K562 (cell line): ENCODE measurements around the gene SHF. TPM values are rescaled to one million over a fixed set of nuclear protein-coding genes. Genes with fewer than 3 reads are reported as not detected.
A peak's percentile ranks its signal among the peaks of the same experiment; 100 is the strongest.

Source experiments
- ASH1L ChIP-seq: fragments of 450-650 bp; IDR thresholded peaks from 2 replicates; pipeline ENCODE4 v1.6.1; 2018; ENCODE audit warnings: borderline replicate concordance, mild to moderate bottlenecking, low read depth; ENCODE audit not compliant: partially characterized antibody
- ATF7 ChIP-seq: fragments of 450-650 bp; IDR thresholded peaks from 2 replicates; pipeline ENCODE4 v1.7.1; 2014; ENCODE audit warnings: mild to moderate bottlenecking, moderate library complexity
- C11orf30 ChIP-seq: fragments of 450-650 bp; IDR thresholded peaks from 2 replicates; pipeline ENCODE4 v1.6.1; 2016; ENCODE audit warnings: low read depth, mild to moderate bottlenecking
- CREM ChIP-seq: IDR thresholded peaks from 2 replicates; pipeline ENCODE4 v1.6.1; 2014; ENCODE audit warnings: antibody characterized with exemption, low read depth
- DMBX1 ChIP-seq: fragments of 250-450 bp; sonication (Bioruptor Pico); IDR thresholded peaks from 2 replicates; pipeline ENCODE4 v1.8.0; 2022; ENCODE audit warnings: inconsistent platforms, mild to moderate bottlenecking, moderate library complexity, borderline replicate concordance
- KLF10 ChIP-seq: fragments of 250-450 bp; sonication (Bioruptor Pico); IDR thresholded peaks from 2 replicates; pipeline ENCODE4 v1.6.1; 2021; ENCODE audit warnings: matching md5 sums
- MTA1 ChIP-seq: fragments of 450-650 bp; IDR thresholded peaks from 2 replicates; pipeline ENCODE4 v1.6.1; 2017; ENCODE audit warnings: borderline replicate concordance
- NFIC ChIP-seq: fragments of 450-650 bp; IDR thresholded peaks from 2 replicates; pipeline ENCODE4 v1.6.1; 2017; ENCODE audit warnings: mild to moderate bottlenecking, inconsistent platforms
- RBM34 ChIP-seq: fragments of 200-400 bp; formaldehyde crosslinking; IDR thresholded peaks from 2 replicates; pipeline ENCODE4 v1.6.1; 2018; ENCODE audit warnings: low read length, borderline replicate concordance; ENCODE audit not compliant: insufficient read depth
- SMAD2 ChIP-seq: fragments of 150-350 bp; IDR thresholded peaks from 2 replicates; pipeline ENCODE4 v1.6.1; 2014; ENCODE audit warnings: low read depth, mild to moderate bottlenecking, low read length
- ZNF239 ChIP-seq: fragments of 250-450 bp; sonication (Bioruptor Pico); IDR thresholded peaks from 2 replicates; pipeline ENCODE4 v1.4.0; 2020; ENCODE audit warnings: mild to moderate bottlenecking
- ZNF324 ChIP-seq: fragments of 250-450 bp; sonication (Bioruptor Pico); IDR thresholded peaks from 2 replicates; pipeline ENCODE4 v1.4.0; 2020; ENCODE audit warnings: mild to moderate bottlenecking
- polyA plus RNA-seq, 8 experiments: library from polyadenylated mRNA; depleted of rRNA in 4 of 8; stranded (reverse) in 5 of 8; unstranded in 3 of 8; fragments of >200 nt; fragmentation: Nextera tagmentation in 2 of 8; fragmentation: Illumina TruSeq in 1 of 8; extraction: Ambion mirVana in 2 of 8; extraction: Trizol in 1 of 8; gene quantifications; 2 replicates each; pipeline versions ENCODE4 v1.2.1 to v1.2.3, GENCODE V29; 2011 to 2014; ENCODE audit warnings: inconsistent platforms in 1 of 8, missing spikeins in 1 of 8
- total RNA-seq, 7 experiments: library from RNA; depleted of rRNA in 6 of 7; stranded (reverse); fragments of >200 nt in 6 of 7; fragmentation: Illumina TruSeq in 2 of 7; extraction: Trizol in 2 of 7; gene quantifications; 2 replicates each; pipeline versions ENCODE4 v1.2.1 to v1.2.3, GENCODE V29; 2011 to 2021; ENCODE audit warnings: low replicate concordance in 1 of 7
- TF ChIP-seq, protein P1 (sequence below): sonication (generic); formaldehyde crosslinking; IDR thresholded peaks from 2 replicates; pipeline ENCODE4 v1.8.0; 2022; ENCODE audit warnings: missing genetic modification reagents, mild to moderate bottlenecking, borderline replicate concordance
- TF ChIP-seq, protein P2 (sequence below): fragments of 250-450 bp; sonication (Bioruptor Pico); IDR thresholded peaks from 2 replicates; pipeline ENCODE4 v1.5.0; 2020; ENCODE audit warnings: mild to moderate bottlenecking
- TF ChIP-seq, protein P3 (sequence below): sonication (generic); formaldehyde crosslinking; IDR thresholded peaks from 2 replicates; pipeline ENCODE4 v1.8.0; 2022; ENCODE audit warnings: missing genetic modification reagents, mild to moderate bottlenecking, borderline replicate concordance
- TF ChIP-seq, protein P4 (sequence below), 3 experiments: fragments of 200-800 bp in 1 of 3; sonication (Bioruptor generic) in 1 of 3; sonication (generic) in 1 of 3; formaldehyde crosslinking in 1 of 3; IDR thresholded peaks; 2 replicates each; pipeline versions ENCODE4 v1.6.1 to v1.8.0; 2016 to 2022; ENCODE audit warnings: mild to moderate bottlenecking in 2 of 3, missing compliant biosample characterization in 2 of 3, missing genetic modification characterization in 2 of 3, missing genetic modification reagents in 1 of 3
- TF ChIP-seq, protein P5 (sequence below): fragments of 450-650 bp; formaldehyde crosslinking; IDR thresholded peaks from 2 replicates; pipeline ENCODE4 v1.4.0; 2020; ENCODE audit warnings: mild to moderate bottlenecking
- TF ChIP-seq, protein P6 (sequence below): fragments of 250-450 bp; sonication (Bioruptor Pico); IDR thresholded peaks from 2 replicates; pipeline ENCODE4 v1.5.0; 2021; ENCODE audit warnings: mild to moderate bottlenecking, borderline replicate concordance

The SHF gene
- total and polyA plus RNA-seq, 9 of the 15 experiments (the other 6 are each of a cell fraction or from before 2014, with no cell fraction given), result 0.51 to 2.2 (median 0.85) TPM; not detected in 2

DNA sequence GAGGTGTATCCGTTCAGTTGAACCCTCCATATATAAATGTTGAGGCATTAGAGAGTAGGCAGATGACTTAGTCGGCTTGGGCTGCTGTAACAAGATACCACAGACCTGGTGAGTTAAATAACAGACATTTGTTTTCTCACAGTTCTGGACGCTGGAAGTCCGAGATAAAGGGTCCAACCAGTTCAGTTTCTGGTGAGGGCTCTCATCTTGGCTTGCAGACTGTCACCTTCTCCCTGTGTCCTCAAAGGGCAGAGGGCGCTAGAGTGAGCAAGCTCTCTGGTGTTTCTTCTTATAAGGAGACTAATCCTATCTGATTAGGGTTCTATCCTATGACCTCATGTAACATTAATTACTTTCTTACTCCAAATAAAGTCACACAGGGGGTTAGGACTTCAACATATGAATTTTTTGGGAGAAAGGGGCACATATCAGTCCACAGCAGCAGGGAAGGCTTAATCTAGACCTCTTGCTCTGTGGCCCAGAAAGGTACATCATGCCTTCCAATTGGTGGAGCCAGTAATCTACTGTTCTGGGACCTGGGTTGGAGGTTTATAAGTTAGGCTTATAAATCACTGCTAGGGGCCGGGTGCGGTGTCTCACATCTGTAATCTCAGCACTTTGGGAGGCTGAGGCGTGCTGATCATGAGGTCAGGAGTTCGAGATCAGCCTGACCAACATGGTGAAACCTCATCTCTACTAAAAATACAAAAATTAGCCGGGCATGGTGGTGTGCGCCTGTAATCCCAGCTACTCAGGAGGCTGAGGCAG is 37.9 kb upstream of the SHF start (continued):
- TF ChIP-seq, protein P1, sequence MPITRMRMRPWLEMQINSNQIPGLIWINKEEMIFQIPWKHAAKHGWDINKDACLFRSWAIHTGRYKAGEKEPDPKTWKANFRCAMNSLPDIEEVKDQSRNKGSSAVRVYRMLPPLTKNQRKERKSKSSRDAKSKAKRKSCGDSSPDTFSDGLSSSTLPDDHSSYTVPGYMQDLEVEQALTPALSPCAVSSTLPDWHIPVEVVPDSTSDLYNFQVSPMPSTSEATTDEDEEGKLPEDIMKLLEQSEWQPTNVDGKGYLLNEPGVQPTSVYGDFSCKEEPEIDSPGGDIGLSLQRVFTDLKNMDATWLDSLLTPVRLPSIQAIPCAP (CRISPR knock-in tag), result no peak
- TF ChIP-seq ATF7 (peak; percentile 56; the same call in 1 of the 2 replicates), RBM34 (no peak), ASH1L (no peak), KLF10 (no peak), MTA1 (no peak), CREM (no peak), NFIC (peak; percentile 42; the same call in 1 of the 2 replicates), DMBX1 (CRISPR knock-in tag) (no peak), SMAD2 (no peak), ZNF239 (CRISPR knock-in tag) (no peak), C11orf30 (no peak), ZNF324 (CRISPR knock-in tag) (no peak)
- TF ChIP-seq, protein P2, sequence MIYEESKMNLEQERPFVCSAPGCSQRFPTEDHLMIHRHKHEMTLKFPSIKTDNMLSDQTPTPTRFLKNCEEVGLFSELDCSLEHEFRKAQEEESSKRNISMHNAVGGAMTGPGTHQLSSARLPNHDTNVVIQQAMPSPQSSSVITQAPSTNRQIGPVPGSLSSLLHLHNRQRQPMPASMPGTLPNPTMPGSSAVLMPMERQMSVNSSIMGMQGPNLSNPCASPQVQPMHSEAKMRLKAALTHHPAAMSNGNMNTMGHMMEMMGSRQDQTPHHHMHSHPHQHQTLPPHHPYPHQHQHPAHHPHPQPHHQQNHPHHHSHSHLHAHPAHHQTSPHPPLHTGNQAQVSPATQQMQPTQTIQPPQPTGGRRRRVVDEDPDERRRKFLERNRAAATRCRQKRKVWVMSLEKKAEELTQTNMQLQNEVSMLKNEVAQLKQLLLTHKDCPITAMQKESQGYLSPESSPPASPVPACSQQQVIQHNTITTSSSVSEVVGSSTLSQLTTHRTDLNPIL, result no peak
- TF ChIP-seq, protein P3, sequence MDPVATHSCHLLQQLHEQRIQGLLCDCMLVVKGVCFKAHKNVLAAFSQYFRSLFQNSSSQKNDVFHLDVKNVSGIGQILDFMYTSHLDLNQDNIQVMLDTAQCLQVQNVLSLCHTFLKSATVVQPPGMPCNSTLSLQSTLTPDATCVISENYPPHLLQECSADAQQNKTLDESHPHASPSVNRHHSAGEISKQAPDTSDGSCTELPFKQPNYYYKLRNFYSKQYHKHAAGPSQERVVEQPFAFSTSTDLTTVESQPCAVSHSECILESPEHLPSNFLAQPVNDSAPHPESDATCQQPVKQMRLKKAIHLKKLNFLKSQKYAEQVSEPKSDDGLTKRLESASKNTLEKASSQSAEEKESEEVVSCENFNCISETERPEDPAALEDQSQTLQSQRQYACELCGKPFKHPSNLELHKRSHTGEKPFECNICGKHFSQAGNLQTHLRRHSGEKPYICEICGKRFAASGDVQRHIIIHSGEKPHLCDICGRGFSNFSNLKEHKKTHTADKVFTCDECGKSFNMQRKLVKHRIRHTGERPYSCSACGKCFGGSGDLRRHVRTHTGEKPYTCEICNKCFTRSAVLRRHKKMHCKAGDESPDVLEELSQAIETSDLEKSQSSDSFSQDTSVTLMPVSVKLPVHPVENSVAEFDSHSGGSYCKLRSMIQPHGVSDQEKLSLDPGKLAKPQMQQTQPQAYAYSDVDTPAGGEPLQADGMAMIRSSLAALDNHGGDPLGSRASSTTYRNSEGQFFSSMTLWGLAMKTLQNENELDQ (CRISPR knock-in tag), result no peak
- TF ChIP-seq, protein P4, sequence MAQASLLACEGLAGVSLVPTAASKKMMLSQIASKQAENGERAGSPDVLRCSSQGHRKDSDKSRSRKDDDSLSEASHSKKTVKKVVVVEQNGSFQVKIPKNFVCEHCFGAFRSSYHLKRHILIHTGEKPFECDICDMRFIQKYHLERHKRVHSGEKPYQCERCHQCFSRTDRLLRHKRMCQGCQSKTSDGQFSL (CRISPR knock-in tag; IDR thresholded peaks at IDR 0.05), result no peak
- TF ChIP-seq, protein P4 (tag; IDR thresholded peaks at IDR 0.05), result no peak
- TF ChIP-seq, protein P5, sequence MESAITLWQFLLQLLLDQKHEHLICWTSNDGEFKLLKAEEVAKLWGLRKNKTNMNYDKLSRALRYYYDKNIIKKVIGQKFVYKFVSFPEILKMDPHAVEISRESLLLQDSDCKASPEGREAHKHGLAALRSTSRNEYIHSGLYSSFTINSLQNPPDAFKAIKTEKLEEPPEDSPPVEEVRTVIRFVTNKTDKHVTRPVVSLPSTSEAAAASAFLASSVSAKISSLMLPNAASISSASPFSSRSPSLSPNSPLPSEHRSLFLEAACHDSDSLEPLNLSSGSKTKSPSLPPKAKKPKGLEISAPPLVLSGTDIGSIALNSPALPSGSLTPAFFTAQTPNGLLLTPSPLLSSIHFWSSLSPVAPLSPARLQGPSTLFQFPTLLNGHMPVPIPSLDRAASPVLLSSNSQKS (CRISPR knock-in tag), result no peak
- TF ChIP-seq, protein P6, sequence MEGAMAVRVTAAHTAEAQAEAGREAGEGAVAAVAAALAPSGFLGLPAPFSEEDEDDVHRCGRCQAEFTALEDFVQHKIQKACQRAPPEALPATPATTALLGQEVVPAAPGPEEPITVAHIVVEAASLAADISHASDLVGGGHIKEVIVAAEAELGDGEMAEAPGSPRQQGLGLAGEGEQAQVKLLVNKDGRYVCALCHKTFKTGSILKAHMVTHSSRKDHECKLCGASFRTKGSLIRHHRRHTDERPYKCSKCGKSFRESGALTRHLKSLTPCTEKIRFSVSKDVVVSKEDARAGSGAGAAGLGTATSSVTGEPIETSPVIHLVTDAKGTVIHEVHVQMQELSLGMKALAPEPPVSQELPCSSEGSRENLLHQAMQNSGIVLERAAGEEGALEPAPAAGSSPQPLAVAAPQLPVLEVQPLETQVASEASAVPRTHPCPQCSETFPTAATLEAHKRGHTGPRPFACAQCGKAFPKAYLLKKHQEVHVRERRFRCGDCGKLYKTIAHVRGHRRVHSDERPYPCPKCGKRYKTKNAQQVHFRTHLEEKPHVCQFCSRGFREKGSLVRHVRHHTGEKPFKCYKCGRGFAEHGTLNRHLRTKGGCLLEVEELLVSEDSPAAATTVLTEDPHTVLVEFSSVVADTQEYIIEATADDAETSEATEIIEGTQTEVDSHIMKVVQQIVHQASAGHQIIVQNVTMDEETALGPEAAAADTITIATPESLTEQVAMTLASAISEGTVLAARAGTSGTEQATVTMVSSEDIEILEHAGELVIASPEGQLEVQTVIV (CRISPR knock-in tag), result no peak
